HG02981 (cell line): ENCODE data around the gene GPC6.

Experiments used
- ATAC-seq: cut with Tn5 transposase; IDR thresholded peaks from one replicate; pipeline ENCODE4 v1.9.1; 2021; ENCODE audit warnings: mild to moderate bottlenecking, moderate library complexity; ENCODE audit not compliant: unreplicated experiment

The GPC6 gene

DNA sequence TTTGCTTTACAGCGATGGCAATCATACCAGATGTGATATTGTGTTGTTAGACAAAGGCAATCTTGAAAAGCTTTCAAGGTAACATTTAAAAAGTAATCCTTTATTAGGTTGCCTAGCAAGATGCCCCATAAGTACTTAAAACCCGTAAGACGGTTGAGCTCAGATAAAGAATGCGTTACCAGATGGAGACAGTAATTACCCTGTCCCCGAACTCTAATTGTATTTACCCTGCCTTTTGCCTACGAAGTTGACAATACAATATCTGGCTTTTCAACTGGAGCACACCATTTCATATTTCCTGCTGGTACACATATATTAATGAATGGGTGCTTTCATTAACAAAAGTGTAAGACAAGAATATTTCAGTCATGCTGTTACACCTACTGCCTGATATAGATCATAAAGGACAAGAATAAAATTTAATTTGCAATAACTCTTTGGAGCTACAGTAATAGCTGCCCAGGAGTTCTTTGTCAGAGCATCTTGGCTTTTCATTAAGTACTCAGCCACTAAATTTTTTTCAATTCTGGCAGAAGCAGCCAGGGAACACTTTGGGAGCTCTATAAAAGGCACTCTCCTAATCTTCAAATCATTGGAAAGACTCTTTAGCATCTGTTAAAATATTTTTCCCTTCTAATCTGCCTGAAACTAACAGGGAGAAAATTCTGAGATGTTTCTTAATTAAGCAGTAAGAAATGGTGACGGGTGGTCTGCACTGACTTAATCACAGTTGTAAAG is 1189.1 kb downstream of the GPC6 start:
- ATAC-seq: no peak

DNA sequence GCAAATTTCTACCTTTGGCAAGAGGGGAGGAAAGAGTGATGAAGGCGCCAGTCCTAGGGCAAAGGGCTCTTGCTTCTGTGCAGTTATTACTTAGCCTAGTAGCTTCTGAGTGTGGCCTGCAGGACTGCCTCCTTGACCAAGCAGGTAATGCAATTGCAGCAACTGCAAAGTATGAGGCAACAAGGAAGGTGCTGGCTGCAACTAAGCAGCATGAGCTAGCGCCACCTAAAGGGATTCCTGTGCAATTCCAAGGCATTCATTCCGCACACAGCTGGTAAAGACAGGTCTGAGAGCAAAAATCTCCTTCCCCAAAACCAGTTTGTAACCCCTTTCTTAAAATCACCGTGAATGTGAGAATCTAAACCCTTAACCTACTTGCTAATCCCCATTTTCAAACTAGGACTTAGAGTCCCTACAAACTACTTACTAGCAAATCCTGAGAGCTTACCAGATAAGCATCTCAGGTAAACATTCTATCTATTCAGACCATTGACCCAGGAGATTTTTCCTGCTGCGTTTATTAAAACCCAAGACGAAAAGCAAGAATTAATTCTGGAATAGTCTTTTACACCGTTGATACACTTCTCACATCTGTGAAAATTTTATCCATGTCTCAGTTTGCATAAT is 1190.0 kb downstream of the GPC6 start:
- ATAC-seq: no peak

DNA sequence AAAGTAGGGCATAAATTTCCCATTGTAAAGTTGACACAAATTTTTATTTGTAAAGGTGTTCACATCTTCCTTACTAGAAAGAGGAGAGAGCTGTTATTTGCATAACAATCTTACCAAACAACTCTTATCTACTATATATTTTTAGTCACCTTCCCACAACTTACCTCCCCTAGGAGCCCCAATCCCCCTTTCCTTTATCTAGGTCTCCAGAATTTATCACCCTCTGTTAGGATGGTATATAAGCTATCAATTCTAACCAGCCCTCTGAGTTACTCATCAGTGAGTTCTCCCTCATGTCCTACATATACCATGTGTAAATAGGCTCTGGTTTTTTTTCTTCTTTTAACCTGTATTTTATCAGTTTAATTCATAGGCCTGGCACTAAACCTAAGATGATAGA is 1190.7 kb downstream of the GPC6 start:
- no peak for ATAC-seq

DNA sequence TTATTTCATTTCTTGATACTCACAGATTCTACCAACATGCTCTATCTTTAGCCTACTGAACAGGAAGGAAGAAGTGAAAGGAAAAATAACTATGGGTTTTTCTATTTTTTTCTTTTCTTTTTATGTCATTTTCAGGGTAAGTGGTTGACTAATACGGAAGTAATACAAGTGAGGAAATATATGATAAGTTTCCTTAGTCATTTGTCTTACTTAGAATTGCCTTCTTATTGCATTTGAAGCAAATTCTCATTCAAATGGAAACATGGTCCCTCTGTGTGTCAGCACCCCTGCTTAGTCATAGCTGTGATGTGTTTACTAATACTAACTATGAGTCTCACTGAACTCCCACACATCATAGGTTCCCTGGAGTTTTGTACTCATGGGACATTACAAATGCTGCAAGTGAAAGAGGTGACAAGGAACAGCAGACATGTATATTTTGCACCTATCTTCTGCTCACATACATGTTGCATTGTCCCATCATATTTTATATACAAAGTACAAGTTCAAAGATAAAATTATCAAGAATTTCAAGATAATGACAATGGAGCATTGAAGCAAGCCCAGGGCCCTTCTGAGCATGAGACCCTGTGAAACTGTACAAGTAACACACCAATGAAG is 1192.8 kb downstream of the GPC6 start:
- ATAC-seq: peak; percentile 73

DNA sequence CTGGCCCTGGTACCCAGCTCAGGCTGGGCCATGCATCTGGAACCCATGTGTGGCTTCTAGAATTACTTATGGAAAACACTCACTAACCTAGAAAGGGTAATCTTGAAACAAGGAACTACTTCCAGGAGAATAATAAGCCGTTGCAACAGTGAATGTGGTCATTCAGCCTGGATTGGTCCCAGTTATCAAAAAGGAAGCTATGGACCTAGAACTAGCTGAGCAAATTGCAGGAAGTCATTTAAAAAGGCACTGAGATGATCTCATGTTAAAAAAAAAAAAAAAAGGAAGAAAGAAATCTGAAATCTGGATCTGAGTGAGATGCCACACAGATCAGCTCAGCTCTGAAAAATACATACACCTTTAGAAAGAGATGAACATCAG is 1193.3 kb downstream of the GPC6 start:
- ATAC-seq: no peak

DNA sequence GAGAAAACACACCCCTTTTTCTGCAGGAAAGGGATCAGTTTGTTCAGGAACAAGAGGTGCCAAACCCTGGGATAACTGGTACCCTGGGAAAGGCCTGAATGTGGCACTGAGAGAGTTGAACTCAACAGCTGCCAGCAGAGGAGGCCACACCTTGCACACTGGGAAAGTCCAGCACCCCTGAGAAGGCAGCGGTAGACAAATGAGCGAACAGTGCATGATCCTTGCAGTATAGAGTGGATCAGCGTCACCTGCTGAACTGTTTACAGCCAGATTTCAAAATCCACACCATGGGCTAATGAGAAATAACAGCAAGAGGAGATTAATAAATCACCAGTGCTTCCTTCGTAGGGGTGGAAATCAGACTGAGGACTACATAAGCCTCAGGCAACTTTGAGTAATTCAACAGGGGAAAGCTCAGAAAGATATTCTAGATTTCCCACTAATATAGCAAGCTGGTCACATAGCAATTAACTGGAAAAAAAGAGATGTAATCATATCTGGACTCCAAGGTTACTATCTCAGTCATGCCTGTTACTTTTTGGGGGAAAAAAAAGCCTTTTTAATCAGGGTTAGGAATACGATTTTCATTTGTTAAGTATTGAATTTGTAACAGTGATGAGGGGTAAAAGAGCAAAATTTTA is 1200.8 kb downstream of the GPC6 start:
- no peak for ATAC-seq

DNA sequence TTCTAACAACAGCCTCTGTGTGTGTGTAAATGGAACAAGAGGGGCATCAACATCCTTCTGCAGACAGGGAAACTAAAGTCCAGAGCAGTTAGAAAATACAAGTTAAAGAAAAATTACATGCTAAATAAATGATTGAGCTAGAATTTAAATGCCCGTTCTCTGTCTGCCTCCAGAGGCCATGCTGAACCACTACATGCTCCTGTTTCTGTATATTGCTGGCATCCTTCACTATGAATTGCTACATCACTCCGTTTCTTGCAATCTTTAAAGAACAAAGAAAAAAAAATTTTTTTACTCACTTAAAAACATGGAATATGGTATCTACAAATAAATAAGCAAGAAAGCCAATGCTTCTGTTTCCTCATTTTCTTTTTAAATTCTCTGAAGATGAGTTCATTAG is 1205.0 kb downstream of the GPC6 start:
- ATAC-seq: no peak

DNA sequence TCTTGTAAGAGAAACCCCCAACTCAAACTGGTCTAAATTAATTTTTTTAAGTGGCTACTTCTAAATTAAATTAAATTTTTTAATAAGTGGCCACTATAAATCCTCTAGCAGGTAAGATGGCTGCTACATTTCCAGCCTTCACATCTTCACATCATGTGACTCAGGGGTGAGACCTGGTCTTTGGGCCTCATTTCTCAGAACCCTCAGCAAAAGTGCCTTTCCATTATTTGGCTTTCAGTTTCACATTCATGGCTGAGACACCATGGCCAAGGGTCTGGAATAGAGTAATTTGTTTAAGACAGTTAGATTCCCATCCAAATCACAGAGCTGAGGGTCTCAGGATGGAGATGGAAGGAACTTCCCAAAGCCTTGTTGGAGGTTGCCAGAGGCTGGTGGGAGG is 1205.4 kb downstream of the GPC6 start:
- ATAC-seq: no peak

DNA sequence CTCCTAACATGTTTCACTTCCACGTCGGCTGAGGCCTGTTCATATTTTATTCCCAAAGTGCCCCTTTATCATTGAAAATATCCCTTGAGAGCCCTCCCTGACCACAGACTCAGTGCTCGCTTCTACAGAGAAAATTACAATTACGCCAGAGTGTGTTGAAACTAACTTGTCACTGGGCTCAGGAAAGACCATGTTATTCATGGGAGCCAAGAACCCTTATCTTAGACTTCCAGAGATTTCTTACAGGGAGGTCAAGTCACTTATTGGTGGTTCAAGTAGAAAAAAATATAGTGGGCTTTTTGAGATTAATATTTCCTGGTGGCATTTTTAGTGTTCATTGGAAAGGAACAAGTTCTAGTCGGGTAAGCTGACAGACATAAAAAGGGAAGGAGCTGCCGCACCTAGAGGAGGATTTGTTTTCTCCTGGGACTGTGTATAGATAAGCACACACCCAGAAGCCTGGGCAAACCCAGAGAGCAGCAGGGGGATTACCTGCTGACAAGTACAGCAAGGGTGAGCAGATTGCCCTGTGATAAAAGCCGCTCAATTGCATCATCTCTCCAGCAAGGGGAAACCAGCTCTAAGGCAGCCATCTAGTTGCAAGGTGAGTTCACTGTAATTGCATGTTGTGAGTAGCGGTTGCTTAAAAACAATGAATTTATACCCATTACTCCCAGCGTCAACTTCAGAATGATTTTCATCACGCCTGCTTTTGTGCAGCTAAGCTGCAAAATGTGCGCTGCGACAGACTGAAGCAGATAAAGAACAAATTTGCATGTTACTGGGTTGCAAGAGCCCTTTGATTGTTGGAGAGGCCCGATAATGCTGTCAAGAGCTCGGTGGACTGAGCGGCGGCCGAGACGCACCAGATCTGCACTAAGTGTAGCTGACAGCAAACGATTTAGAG is 1206.7 kb downstream of the GPC6 start:
- ATAC-seq: peak; percentile 56

DNA sequence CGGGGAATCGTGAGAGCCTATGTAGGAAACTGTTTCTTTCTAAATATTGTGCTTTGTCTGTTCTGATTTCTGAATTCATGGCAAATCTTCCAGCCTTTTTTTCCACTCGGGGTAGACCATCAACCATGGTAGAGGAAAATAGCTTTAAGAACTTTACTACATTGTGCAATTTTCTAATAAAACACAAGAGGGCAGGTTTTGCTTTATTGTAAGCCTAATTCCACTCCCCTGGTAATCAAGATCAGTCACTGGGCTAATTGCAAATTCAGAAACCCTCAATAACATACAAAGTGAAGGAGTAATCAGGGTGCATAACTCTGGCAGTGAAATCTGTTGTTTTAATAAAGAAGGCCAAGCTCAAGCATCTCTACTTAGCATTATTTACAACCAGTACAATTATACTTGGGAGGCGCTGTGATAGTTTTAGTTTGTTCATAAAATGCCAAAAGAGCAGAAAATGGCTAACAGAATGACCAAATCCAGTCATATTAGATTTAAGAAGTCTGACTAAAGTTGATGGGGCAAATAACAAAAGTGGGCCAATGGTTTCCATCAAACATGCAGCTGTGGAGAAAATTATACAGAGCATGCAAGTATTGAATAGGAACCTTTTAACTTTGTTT is 1209.1 kb downstream of the GPC6 start:
- peak; percentile 44 for ATAC-seq

DNA sequence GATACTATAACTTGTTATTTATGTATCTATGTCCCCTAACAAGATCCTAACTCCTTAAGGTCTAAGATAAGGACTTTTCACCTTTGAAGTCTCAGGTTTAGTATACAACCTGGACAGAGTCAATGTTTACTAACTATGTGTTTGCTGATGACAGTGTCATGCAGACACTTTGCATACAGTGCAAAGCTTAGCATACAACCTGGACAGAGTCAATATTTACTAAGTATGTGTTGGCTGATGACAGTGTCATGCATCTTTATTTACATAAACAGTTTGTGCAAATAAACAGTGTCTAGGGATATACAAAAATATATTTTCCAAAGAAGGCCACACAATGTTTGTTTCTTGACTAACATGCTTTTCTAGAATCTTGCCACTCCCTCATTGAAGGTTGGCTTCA is 1218.2 kb downstream of the GPC6 start:
- ATAC-seq: no peak

DNA sequence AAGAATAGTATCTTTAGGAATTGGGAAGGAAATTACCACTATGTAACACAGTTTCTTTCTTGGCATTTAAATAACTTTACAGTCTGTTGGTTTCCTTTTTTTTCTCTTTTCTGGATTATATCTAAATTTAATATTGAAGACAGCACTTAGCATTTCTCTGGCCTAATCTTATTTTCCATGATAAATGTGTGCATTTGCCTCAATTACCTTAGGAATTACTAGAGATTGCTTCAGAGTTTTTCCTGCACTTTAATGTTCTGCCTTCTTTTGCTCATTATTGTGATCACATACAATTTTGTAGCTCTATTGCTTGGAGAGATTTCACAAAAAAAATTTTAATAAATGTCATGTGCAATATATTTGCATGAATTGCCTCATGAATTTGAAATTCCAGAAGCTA is 1227.7 kb downstream of the GPC6 start:
- ATAC-seq: no peak

DNA sequence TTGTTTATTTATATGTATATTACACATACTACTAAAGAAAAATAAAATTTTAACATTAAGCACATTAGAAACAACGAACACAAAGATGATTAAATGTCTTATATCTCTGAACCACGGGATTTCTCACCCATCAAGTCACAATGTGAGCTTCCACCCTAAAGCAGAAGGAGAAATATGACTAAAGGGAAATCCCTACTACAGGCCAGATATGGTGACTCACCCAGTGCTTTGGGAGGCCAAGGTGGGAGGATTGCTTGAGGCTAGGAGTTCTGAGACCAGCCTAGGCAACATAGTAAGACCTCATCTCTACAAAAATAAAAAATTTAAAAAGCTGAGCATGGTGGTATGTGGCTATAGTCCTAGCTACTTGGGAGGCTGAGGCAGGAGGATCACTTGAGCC is 1228.3 kb downstream of the GPC6 start:
- no peak for ATAC-seq

DNA sequence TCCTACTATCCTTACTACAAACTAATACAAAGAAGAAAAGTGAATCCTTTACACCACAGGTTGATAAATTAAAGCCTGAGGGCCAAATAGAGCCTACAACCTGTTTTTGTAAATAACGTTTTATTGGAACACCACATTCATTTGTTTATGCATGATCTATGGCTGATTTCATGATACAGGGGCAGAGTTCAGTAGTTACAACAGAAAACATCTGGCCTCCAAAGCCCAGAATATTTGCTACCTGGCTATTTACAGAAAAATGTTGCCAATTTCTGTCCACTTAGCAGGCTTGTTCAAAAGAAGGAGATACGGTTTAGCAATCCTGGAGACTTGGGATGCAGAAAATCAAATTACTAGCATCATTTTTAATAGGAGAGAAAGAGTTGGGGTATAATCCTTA is 1228.8 kb downstream of the GPC6 start:
- ATAC-seq: no peak
